ENCODE measurements around the gene MAML3.

MAML3 gene

DNA sequence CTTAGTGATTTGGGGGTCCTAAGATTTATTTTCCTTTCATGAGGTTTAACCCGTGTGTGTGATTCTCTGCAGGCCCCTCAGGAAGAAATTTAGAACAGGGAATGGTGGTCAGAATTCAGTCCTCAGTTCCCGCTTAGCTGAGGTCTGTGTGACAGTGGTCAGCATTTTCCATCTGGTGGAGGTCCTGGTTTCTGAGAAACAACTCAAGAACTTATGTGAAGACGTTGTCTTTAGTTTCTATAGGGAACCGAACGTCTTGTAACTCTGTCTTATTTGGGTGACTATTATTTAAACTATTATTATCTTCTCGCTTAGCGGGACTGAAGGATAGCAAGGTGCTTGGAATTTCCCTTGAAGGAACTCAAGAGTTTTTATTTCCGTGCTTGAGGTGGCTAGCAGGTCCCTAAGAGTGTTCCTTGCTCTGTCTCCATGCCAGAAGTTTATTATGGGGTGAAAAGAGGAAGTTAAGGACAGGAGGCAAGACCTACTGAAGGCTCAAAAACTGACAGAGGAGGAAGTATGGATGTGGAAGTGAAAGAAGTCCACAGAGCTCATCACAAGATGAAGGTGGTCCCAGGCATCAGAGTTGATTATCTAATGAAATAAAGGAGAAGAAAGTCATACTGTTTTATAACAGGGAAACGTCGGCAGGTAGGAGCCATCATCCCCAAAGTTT is 479.0 kb downstream of the MAML3 start:
- TF ChIP-seq EGR1 (IDR thresholded peaks at IDR 0.05), result no peak
- no peak for TF ChIP-seq CEBPB (IDR thresholded peaks at IDR 0.05)
- TF ChIP-seq TCF12 (IDR thresholded peaks at IDR 0.05; ENCODE audit: low read depth), result no peak
- TF ChIP-seq EP300 (IDR thresholded peaks at IDR 0.05; ENCODE audit: borderline replicate concordance), result no peak
- no peak for TF ChIP-seq TAF1 (IDR thresholded peaks at IDR 0.05; ENCODE audit: low read depth)
- no peak for TF ChIP-seq TEAD4 (IDR thresholded peaks at IDR 0.05)
- no peak for TF ChIP-seq CREB1 (IDR thresholded peaks at IDR 0.05; ENCODE audit: low read depth)
- TF ChIP-seq ZBTB7A (IDR thresholded peaks at IDR 0.05; ENCODE audit: low read depth), result no peak

DNA sequence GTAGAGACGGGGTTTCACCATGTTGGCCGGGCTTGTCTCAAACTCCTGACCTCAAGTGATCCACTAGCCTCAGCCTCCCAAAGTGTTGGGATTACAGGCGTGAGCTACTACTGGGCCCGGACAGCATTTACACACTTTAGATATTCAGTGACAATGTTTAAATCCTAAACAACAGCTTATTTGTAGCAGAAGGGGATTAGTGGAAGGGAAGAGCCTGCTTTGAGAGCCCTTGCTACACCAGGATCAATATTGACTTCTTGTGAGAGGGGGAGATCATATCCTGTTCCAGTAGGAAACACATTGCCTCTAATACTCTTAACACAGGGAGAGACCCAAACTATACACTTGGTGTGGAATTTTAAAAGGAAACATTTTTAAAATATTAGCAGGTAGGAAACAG is 481.3 kb downstream of the MAML3 start:
- TF ChIP-seq NFIC (IDR thresholded peaks at IDR 0.05), result no peak
- no peak for TF ChIP-seq CREB1 (IDR thresholded peaks at IDR 0.05; ENCODE audit: low read depth)
- no peak for TF ChIP-seq TCF12 (IDR thresholded peaks at IDR 0.05; ENCODE audit: low read depth)
- TF ChIP-seq YY1 (IDR thresholded peaks at IDR 0.05; ENCODE audit: low read depth), result no peak
- no peak for TF ChIP-seq EP300 (IDR thresholded peaks at IDR 0.05; ENCODE audit: borderline replicate concordance)
- TF ChIP-seq TAF1 (IDR thresholded peaks at IDR 0.05; ENCODE audit: low read depth), result no peak
- no peak for TF ChIP-seq ZBTB7A (IDR thresholded peaks at IDR 0.05; ENCODE audit: low read depth)
- TF ChIP-seq, protein P1, sequence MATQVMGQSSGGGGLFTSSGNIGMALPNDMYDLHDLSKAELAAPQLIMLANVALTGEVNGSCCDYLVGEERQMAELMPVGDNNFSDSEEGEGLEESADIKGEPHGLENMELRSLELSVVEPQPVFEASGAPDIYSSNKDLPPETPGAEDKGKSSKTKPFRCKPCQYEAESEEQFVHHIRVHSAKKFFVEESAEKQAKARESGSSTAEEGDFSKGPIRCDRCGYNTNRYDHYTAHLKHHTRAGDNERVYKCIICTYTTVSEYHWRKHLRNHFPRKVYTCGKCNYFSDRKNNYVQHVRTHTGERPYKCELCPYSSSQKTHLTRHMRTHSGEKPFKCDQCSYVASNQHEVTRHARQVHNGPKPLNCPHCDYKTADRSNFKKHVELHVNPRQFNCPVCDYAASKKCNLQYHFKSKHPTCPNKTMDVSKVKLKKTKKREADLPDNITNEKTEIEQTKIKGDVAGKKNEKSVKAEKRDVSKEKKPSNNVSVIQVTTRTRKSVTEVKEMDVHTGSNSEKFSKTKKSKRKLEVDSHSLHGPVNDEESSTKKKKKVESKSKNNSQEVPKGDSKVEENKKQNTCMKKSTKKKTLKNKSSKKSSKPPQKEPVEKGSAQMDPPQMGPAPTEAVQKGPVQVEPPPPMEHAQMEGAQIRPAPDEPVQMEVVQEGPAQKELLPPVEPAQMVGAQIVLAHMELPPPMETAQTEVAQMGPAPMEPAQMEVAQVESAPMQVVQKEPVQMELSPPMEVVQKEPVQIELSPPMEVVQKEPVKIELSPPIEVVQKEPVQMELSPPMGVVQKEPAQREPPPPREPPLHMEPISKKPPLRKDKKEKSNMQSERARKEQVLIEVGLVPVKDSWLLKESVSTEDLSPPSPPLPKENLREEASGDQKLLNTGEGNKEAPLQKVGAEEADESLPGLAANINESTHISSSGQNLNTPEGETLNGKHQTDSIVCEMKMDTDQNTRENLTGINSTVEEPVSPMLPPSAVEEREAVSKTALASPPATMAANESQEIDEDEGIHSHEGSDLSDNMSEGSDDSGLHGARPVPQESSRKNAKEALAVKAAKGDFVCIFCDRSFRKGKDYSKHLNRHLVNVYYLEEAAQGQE (IDR thresholded peaks at IDR 0.05; ENCODE audit: low read depth), result no peak
- no peak for TF ChIP-seq CEBPB (IDR thresholded peaks at IDR 0.05)
- TF ChIP-seq TEAD4 (IDR thresholded peaks at IDR 0.05), result no peak
- TF ChIP-seq, protein P2, sequence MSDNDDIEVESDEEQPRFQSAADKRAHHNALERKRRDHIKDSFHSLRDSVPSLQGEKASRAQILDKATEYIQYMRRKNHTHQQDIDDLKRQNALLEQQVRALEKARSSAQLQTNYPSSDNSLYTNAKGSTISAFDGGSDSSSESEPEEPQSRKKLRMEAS (IDR thresholded peaks at IDR 0.05), result no peak
- no peak for TF ChIP-seq EGR1 (IDR thresholded peaks at IDR 0.05)
- TF ChIP-seq RAD21 (IDR thresholded peaks at IDR 0.05; ENCODE audit: low read depth), result no peak
- TF ChIP-seq, protein P3, sequence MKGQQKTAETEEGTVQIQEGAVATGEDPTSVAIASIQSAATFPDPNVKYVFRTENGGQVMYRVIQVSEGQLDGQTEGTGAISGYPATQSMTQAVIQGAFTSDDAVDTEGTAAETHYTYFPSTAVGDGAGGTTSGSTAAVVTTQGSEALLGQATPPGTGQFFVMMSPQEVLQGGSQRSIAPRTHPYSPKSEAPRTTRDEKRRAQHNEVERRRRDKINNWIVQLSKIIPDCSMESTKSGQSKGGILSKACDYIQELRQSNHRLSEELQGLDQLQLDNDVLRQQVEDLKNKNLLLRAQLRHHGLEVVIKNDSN (IDR thresholded peaks at IDR 0.05), result no peak
- TF ChIP-seq FOXM1 (IDR thresholded peaks at IDR 0.05; ENCODE audit: borderline replicate concordance, low read depth), result no peak

DNA sequence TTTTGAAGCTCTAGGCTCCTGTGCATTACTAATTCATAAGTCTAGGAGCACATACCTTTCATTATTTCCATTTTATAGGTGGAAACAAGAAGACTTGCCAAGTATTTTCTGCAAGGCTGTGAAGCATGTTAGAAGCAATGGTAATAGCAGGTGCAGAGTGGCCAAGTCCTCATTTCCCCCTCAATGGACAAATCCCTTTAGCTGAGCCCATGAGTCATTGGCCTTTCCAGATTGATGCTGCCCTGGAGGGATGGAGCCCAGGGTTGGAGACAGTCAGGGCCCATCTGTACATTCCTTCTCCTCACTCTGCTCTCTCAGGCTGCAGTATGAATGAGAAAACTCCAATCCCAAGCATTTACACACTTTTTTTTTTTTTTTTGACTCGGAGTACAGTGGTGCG is 481.8 kb downstream of the MAML3 start:
- TF ChIP-seq TAF1 (IDR thresholded peaks at IDR 0.05; ENCODE audit: low read depth) (no peak), FOXM1 (IDR thresholded peaks at IDR 0.05; ENCODE audit: borderline replicate concordance, low read depth) (no peak), CREB1 (IDR thresholded peaks at IDR 0.05; ENCODE audit: low read depth) (no peak), YY1 (IDR thresholded peaks at IDR 0.05; ENCODE audit: low read depth) (no peak), EP300 (IDR thresholded peaks at IDR 0.05; ENCODE audit: borderline replicate concordance) (no peak), RAD21 (IDR thresholded peaks at IDR 0.05; ENCODE audit: low read depth) (no peak), TCF12 (IDR thresholded peaks at IDR 0.05; ENCODE audit: low read depth) (no peak)
- TF ChIP-seq, protein P3 (IDR thresholded peaks at IDR 0.05), result no peak
- TF ChIP-seq, protein P2 (IDR thresholded peaks at IDR 0.05), result no peak

DNA sequence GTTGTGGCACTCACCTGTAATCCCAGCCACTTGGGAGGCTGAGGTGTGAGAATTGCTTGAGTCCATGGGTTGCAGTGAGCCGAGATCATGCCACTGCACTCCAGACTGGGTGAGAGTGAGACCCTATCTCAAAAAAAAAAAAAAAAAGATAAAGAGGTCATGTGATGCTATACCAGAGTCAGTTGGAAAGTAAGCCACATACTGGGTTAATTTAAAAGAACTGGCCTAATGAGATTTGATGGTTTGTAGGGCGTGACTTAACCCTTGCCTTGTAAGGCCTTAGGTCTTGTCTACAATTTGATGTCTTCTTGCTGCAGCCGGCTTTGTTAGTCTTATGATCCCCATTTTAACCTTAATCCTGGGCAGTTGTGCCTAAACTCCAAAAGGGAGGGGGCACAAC is 483.2 kb downstream of the MAML3 start:
- TF ChIP-seq, protein P3 (IDR thresholded peaks at IDR 0.05), result no peak
- TF ChIP-seq RAD21 (IDR thresholded peaks at IDR 0.05; ENCODE audit: low read depth) (no peak), EGR1 (IDR thresholded peaks at IDR 0.05) (no peak), TEAD4 (IDR thresholded peaks at IDR 0.05) (no peak), TAF1 (IDR thresholded peaks at IDR 0.05; ENCODE audit: low read depth) (no peak), ZBTB7A (IDR thresholded peaks at IDR 0.05; ENCODE audit: low read depth) (no peak), EP300 (IDR thresholded peaks at IDR 0.05; ENCODE audit: borderline replicate concordance) (no peak), FOXM1 (IDR thresholded peaks at IDR 0.05; ENCODE audit: borderline replicate concordance, low read depth) (no peak)

DNA sequence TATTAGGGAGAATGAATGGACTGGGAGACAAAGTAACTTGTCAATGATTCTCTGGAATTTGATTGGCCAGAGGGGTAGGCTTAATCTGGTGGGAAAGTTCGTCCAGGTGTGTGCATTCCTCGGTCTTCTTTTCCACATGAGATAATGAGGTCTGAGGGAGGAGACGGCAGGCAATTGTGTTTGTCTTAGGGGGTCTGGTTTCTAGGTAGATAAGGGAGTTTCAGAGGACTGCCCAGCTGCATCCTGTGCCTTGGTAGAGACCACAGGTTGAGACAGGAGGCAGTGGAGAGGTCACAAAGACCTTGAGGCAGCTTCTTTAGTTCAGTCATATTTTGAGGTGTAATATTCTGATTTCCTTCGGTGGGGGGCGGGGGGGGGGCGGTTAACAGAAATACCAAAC is 484.1 kb downstream of the MAML3 start:
- TF ChIP-seq FOXM1 (IDR thresholded peaks at IDR 0.05; ENCODE audit: borderline replicate concordance, low read depth), result no peak
- TF ChIP-seq TEAD4 (IDR thresholded peaks at IDR 0.05), result no peak
- TF ChIP-seq TAF1 (IDR thresholded peaks at IDR 0.05; ENCODE audit: low read depth), result no peak
- TF ChIP-seq RAD21 (IDR thresholded peaks at IDR 0.05; ENCODE audit: low read depth), result no peak
- TF ChIP-seq, protein P2 (IDR thresholded peaks at IDR 0.05), result no peak
- no peak for TF ChIP-seq EGR1 (IDR thresholded peaks at IDR 0.05)
- TF ChIP-seq CEBPB (IDR thresholded peaks at IDR 0.05), result no peak
- TF ChIP-seq, protein P3 (IDR thresholded peaks at IDR 0.05), result no peak
- no peak for TF ChIP-seq TCF12 (IDR thresholded peaks at IDR 0.05; ENCODE audit: low read depth)
- TF ChIP-seq NFIC (IDR thresholded peaks at IDR 0.05), result no peak
- TF ChIP-seq YY1 (IDR thresholded peaks at IDR 0.05; ENCODE audit: low read depth), result no peak
- TF ChIP-seq, protein P1 (IDR thresholded peaks at IDR 0.05; ENCODE audit: low read depth), result no peak

Data from Ishikawa (cell line).